Measurements from ENCODE around the gene LYPD6B.

LYPD6B gene

DNA sequence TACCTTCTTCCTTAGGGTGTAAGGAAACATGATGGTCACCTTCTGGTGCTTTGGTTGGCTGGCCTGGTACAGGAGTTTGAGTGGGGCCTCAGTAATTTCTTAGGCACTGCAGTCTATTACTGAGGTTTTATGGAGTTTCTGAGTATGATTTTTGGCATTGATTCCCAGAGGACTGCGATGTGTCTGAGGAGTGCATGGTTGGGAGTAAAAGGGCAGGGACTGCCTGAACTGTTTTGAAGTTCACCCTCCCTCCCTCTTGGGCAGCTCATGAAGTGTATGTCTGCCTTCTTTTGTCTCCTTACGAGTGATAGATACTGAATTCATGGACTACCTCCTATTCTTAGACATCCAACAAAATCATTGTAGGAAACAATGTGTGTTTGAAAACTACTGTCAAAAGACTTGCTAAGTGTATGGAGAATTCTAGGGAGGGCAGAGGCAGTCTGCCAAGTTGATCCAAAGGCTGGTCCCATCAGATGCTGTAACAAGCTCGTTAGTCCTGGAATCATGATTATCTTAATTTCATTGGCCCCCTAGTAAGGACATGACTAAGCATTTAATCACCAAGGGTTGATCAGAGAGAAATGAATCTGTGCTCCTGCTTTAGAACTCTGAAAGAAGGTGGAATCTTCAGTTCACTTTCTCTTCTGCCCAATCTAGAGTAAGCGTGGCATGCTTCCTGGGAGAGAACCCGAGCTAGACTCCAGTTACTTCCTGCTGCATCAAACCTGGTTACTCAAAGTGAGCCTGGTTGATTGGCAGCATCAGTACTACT lies 26.5 kb downstream of the LYPD6B start:
- TF ChIP-seq, protein P1, sequence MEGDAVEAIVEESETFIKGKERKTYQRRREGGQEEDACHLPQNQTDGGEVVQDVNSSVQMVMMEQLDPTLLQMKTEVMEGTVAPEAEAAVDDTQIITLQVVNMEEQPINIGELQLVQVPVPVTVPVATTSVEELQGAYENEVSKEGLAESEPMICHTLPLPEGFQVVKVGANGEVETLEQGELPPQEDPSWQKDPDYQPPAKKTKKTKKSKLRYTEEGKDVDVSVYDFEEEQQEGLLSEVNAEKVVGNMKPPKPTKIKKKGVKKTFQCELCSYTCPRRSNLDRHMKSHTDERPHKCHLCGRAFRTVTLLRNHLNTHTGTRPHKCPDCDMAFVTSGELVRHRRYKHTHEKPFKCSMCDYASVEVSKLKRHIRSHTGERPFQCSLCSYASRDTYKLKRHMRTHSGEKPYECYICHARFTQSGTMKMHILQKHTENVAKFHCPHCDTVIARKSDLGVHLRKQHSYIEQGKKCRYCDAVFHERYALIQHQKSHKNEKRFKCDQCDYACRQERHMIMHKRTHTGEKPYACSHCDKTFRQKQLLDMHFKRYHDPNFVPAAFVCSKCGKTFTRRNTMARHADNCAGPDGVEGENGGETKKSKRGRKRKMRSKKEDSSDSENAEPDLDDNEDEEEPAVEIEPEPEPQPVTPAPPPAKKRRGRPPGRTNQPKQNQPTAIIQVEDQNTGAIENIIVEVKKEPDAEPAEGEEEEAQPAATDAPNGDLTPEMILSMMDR (conservative IDR thresholded peaks at IDR 0.05), result no peak
- TF ChIP-seq ZFX (IDR thresholded peaks at IDR 0.05), result no peak
- H3K27ac ChIP-seq, result no peak overlapping the region

DNA sequence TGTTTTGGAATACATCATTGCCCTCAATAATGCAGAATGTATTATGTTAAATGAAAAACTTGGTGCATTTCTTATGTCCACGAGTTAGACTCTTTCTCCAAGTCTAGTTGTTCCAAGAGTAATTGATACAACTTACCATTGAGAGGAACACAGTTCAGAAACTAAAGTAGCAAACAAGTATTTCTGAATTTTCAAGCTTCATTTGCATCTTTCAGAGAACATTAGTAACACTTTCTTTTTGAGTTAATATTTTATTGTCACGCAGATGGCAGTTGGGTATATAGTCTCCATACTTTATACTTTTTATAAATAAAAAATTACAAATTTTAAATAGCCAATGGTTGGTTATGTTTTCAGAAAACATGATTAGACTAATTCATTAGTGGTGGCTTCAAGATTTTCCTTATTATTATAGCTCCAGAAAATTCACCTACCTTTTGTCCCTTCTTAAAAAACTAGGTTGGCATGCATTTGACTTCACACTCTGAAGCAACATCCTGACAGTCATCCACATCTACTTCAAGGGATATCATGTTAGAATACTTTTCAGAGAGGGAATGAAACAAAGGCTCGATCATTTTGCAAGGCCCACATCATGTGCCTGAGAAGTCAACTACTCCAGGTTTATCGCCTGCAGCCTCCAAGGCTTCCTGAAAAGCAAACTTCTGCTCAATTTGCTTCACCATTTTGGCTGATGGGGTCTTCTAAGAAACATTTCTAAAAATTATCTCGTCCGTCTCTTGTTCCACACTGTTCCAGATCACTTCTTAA lies 29.9 kb downstream of the LYPD6B start:
- no peak overlapping the region; the same call in 1 of the 2 replicates for H3K27ac ChIP-seq
- TF ChIP-seq ZFX (IDR thresholded peaks at IDR 0.05), result no peak
- TF ChIP-seq, protein P1 (conservative IDR thresholded peaks at IDR 0.05), result no peak

DNA sequence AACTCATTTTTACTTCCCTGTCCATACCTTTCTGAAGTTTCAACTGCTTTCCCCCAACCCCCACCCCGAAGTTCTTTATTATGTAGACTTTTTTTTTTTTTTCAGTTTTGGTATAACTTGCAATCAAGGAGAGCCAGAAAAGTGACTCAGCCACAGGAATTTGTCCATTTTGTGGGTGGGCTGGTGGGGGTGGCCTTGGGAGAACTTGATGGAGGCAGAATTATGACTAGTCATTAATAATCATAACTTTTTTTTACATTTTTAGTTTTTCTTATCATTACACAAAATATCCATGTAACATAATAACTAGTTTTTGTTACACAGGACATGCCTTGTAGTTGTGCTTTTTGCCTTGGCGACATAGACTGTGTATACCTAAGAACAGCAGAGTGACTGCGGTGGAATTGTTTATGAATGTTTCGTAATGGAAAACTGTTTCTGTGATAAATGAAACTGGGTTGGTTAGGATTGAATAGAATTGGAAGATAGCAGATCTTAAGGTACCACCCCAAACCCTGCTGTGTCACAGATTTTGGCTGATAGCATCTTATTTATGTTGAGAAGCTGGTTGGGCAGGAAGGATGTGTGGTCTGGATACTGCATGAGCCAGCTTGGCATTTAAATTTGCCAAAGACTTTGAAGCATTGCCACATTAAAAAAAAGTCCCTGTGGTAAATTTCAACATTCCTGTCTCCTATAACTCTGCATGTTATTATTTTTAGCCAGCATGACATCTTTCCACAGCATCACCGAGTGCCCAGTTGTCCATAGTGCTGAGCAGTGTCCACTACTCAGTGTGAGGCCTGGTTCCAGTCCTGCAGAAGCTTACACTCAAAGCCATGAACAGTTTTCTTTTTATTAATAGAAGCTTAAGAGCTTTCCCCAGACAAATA lies 30.7 kb downstream of the LYPD6B start:
- H3K27ac ChIP-seq, result peak overlapping the region; percentile 30; the same call in 1 of the 2 replicates
- TF ChIP-seq, protein P1 (conservative IDR thresholded peaks at IDR 0.05), result no peak
- TF ChIP-seq ZFX (IDR thresholded peaks at IDR 0.05), result no peak

DNA sequence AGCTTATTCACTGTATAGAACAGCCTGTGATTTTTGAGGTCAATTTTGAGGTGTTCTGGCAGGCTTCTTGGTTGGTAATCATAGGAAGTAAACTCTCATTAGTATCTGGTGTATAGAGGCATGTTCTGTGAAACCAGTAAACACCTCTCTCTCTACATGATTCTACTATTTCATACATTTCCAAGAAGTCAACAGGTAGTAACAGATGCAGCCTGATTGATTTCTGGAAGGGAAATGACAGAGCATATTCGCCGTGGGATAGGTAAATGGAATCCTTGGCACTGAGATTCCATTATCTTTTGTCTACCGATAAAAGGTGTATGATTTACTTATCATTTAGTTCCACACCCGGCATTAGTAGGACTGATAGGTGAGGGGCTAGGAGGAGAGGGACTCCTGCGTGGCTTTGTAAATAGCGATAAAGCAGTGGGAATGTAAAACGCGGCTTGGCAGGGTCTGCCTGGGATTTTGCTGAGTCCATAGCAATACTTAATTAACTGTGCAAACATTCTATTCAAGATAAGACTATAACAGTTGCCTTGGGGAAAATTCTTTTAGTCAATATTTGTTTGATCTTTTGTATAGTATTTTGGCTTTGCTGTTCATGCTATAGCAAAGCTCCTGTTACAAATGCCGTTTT lies 32.3 kb downstream of the LYPD6B start:
- TF ChIP-seq, protein P1 (conservative IDR thresholded peaks at IDR 0.05), result no peak
- TF ChIP-seq ZFX (IDR thresholded peaks at IDR 0.05), result no peak
- peak overlapping the region; percentile 38; the same call in 1 of the 2 replicates for H3K27ac ChIP-seq

DNA sequence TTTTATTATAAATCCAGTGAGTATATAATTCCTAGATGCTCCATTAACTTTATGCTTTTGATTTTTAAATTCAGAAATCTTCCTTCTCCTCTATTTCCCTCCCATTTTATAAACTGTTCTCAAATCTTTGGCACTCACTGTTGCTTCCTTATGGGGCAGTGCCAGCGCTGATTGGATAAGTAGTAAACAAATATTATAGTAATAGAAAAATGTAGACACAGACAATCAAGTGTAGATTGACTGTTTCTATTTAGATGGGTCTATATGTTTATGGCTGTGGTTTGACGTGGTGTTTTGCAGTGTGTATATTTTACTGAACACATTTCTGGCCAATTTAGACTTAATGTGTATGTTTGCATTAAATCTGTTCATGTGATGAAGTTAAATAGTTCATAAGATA lies 36.6 kb downstream of the LYPD6B start:
- TF ChIP-seq, protein P1 (conservative IDR thresholded peaks at IDR 0.05), result no peak
- no peak for TF ChIP-seq ZFX (IDR thresholded peaks at IDR 0.05)
- no peak overlapping the region for H3K27ac ChIP-seq

DNA sequence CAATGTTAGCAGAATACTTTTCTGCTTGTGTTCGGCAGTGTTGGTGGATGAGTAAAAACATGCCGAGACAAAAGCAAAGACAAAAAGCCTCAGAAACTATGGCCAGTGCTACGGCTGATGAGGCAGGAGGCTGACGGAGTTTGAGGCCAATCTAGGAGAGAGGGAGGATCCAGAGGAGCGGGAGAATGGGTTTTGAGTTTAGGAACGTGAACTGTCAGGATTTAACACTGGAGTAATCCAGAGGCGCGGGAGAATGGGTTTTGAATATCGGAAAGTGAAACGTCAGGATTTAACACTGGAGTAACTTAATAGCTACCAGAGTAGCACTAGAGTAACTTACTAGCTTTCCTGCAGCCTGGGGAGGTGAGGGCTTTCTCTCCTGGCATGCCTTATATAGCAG lies 37.4 kb downstream of the LYPD6B start:
- TF ChIP-seq, protein P1 (conservative IDR thresholded peaks at IDR 0.05), result no peak
- TF ChIP-seq ZFX (IDR thresholded peaks at IDR 0.05), result no peak
- no peak overlapping the region for H3K27ac ChIP-seq

Data from C4-2B (cell line).